ENCODE results near the gene ZNF362.
"Not testable (repeated sequence)": the region's sequence is repeated elsewhere in the genome, so short reads cannot be mapped to it uniquely, and the experiment has no call there.

The ZNF362 gene
- 10.4 to 17.8 reads per million in 2 donors for total RNA-seq

DNA sequence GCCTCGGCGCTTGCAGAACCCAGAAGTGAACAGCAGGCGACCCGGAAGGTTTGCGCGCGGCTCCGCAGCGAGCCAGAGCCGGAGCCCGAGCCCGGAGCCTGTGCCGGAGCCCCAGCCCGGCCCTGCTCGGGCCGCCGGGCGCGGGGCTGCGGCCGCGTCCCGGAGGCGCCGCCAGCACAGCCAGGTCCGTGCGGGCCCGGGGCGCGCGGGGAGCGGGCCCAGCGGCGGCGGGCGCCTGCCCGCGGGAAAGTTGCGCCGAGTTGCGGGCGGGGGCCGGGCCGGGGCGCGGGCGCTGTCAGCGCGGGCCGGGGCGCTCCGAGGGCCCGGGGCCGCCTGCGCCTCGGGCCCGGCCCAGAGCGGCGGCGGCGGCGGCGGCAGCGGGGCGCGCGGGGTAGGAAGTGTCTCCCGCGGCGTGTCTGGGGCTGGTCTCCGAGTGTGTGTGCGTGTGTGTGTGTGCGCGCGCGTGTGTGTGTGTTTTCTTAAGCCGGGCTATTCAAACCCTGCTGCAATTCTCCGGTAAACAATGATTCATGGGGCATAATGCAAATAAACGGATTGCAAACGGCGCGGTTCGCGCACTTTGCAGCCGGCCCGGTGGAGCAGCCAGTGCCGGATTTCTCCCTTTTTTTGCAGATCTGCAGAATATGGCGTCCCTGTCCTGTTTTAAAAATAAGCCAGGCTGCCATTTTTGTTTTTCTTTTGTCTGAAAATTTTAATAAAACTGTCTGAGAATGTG, at the start of gene ZNF362:
TSS of gene ZNF362 (plus strand) at position 22 of the 736 bp plus-strand sequence. CDS start 14,083 bp downstream, outside the sequence.
- peak; percentile 54 for DNase-seq

DNA sequence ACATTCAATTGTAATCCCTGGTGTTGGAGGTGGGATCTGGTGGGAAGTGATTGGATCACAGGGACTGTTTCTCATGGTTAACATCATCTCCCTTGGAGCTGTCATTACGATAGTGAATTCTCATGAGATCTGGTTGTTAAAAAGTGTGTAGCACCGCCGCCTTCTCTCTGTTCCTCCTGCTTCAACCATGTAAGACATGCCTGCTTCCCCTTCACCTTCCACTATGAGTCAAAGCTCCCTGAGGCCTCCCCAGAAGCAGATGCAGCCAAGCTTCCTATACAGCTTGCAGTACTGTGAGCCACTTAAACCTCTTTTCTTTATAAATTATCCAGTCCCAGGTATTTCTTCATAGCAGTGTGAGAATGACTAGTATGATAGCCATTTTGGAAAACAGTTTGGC, 44.3 kb upstream of the ZNF362 start:
- DNase-seq, result no peak

DNA sequence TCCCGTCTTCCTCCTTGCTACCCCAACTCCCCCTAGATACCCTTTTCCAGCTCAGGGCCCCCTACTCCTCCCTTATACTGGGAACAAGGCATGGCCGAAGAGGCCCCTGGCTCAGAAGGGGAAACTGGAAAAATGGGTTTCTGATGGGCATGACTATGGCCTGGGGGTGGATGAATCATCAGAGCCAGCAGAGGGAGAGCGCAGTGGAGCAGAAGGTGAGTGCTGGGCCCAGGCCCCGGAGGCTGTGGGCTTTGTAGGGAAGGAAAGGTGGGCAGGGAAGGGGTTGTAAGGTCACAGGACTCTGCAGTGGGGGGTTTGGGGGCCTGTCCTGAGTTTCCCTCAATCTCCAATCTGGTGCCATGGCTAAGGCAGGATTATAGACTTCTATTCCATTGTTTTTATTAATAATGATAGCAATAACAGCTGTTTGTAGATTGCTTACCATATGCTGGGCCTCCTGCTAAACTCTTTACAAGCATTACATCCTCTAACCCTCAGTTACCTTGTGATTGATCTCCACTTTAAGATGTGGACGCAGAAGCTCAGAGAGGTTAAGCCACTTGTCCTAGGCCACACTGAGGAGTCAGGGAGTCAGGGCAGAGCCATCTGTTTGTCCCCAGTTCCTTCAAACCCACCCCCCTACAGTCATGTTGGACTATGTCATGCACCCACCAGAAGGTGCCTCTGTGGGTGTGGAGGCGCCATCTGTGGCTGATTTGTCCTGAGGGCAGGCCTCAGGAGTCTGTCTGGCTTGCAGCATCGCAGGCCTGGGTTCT, 36.2 kb upstream of the ZNF362 start:
- no peak for DNase-seq

- no peak for DNase-seq
Observed at GRCh38 chr1:33220676-33221384, 35.5 kb upstream of the ZNF362 start.

GRCh38 chr1:33221385-33221758, 34.9 kb upstream of the ZNF362 start:
- no peak for DNase-seq

DNA sequence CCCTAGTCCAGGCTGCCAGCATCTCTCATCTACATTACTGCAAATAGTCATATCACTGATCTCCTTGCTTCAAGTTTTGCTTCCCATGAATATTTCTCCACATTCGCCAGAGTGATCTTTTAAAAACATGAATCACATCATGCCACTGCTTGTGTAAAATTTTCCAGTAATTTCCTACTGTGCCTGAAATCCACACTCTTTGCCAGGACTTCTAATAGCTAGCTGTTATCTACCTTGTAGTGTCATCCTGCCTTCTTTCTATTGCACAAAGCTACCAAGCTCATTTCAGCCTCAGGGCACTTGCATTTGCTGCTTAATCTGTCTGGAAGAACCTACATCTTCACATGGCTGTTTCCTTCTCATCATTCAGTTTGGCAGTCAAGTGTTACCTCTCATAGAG, 33.9 kb upstream of the ZNF362 start:
- no peak for DNase-seq

DNA sequence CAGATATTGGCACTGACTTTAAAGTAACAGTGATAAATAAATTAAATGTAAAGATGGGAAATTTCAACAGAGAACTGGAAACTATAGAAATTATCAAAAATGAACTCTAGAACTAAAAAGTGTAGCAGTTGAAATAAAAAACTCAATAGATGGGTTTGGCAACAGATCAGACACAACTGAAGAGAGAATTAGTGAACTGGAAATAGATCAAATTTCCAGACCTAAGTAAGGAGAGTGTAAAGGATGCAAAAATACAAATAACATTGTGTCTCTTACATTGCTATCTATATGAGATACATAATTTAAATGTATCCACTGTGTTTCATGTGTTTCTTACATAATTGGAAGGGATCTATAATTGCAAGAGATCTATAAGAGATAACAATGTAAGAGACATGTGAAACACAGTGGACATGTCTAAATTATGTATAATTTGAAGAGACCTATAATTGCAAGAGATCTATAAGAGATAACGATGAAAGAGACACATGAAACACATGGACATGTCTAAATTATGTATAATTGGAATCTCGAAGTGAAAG, 32.1 kb upstream of the ZNF362 start:
- no peak for DNase-seq

DNA sequence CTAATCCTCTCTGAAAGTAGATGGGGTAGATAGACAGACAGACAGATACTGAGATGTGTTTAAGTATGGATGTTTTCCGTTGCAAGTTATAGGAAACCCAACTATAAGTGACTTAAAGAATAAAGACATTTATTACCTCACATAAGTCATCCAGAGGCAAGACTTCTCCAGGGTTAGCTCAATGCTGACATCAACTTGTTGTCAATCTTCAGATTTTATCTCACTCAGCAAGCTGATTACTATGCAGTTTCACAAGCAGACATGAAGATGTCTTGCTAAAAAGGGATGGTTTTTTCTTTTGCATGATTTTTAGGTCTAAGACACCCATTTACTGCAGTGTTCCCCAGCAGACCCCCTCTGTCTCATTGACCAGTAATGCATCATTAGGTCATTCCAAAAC, 30.7 kb upstream of the ZNF362 start:
- DNase-seq, result no peak

GRCh38 chr1:33228935-33229487, 27.3 kb upstream of the ZNF362 start:
- no peak for DNase-seq

DNA sequence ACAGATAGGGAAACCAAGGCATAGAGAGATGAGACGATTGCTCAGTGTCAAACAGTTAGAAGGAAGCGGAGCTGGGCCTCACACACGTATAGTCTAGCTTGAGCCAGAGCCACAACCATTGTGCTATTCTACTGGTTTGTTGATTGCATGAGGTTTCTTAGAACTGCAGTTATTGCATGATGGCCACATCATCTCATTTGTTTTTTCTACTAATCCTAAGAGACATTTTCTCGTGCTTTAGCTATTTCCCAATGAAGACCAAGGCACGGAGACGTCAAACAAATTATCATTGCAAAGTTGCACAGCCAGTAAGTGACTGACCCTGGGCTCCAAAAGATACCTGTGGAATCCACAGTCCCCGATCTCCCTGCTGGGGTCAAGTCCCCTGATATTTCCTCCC, 25.1 kb upstream of the ZNF362 start:
- DNase-seq, result no peak

DNA sequence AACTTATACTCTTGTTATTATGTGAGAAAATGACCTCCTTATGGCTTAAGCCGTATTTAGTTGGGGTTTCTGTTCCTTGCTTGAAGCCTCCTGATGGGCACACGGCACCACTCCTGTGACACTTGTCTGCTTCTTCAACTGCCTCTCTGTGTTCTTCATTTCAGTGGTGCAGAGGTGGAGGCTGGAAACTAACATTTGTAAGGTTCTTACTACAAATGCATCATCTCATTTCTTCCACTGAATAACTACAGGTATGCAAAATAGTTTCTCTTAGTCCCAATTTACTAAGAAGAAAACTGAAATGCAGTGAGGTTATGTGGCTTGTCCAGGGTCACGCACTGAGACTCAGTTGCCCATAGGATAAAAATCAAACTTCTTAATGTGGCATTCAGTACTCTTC, 23.6 kb upstream of the ZNF362 start:
- no peak for DNase-seq

DNA sequence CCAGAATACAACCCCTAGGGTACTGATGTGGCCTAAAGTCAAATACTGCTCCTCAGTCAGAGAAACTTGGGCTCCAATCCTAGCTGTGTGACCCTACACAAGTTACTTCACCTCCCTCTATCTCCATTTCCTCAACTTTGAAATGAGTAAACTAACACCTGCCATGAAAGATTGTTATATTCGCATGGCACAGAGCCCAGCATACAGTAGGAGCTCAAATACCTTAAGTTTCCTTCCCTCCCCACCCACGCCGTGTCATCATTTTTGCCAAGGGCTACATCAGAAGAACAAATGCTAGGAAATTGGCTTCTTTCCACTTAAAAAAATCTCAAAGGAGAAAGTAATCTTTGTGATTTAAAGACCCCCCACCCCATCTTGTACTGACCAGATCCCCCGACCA, 22.2 kb upstream of the ZNF362 start:
- DNase-seq, result no peak

DNA sequence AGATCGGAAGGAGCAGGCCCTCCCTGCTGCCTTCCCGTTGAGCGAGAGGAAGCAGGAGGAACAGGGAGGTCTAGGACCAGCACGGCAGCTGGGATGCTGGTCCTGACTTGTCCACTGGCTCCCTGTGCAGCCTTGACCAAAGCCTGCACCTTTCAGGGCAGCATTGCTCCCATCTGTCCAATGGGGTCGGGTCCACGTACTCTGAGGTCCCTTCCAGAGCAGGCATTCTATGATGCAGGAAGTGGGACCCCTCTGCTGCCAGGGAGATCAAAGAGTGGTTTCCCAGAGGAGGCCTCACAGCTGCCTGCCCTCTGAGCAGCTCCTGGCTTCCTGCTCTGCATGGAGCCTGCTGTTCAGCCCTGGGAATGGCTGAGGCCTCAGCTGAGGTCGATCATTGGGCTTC, 21.7 kb upstream of the ZNF362 start:
- DNase-seq, result no peak

GRCh38 chr1:33235521-33235920, 20.8 kb upstream of the ZNF362 start:
- no peak for DNase-seq

GRCh38 chr1:33236498-33236897, 19.8 kb upstream of the ZNF362 start:
- DNase-seq, result no peak

DNA sequence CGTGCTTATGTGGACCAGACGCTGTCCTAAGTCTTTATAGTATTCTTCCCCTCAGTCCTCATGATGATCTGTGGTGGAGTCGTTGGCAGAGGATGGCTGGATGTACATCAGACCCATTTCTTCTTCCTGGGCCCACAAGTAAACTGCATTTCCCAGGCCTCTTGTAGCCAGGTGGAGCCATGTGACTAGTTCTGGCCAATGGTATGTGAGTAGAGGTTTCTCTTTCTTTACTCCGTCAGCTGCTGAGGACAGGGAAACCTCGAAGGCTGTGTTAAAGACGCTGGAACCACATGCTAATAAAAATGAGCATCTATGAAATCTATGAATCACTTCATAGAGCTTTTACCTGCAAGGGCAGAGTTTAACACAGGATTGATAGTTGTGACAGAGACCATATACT, 18.7 kb upstream of the ZNF362 start:
- no peak for DNase-seq

- not testable (repeated sequence) for DNase-seq
Observed at GRCh38 chr1:33238194-33238724, 18.0 kb upstream of the ZNF362 start.

DNA sequence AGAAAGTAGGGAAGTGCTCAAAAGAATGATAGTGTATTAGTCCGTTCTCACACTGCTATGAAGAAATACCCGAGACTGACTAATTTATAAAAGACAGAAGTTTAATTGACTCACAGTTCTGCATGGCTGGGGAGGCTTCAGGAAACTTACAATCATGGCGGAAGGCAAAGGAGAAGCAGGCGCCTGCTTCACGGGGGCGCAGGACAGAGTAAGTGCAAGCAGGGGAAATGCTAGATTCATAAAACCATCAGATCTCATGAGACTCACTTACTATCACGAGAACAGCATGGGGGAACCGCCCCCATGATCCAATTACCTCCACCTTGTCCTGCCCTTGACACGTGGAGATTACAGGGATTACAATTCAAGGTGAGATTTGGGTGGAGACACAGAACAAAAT, 16.9 kb upstream of the ZNF362 start:
- not testable (repeated sequence) for DNase-seq

GRCh38 chr1:33241866-33242265, 14.4 kb upstream of the ZNF362 start:
- no peak for DNase-seq

DNA sequence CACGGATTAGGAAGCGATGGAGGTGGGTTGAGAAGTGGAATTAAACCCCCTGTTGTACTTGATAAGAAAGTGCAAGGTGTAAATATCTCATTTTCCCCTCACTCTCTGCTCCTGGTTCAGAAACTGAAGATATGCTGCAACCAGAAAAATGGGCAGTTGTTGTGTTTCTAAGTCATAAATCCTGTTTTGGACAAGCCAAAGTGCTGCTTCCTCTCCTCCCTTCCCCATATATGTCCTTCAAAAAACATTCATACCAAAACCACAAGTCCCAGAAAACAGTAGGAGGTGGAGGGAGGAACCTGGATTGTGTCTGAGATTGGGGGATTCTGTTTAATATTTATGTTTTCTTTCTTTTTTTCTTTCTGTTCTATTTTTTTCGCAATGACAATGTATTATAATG, 13.6 kb upstream of the ZNF362 start:
- DNase-seq, result no peak

DNA sequence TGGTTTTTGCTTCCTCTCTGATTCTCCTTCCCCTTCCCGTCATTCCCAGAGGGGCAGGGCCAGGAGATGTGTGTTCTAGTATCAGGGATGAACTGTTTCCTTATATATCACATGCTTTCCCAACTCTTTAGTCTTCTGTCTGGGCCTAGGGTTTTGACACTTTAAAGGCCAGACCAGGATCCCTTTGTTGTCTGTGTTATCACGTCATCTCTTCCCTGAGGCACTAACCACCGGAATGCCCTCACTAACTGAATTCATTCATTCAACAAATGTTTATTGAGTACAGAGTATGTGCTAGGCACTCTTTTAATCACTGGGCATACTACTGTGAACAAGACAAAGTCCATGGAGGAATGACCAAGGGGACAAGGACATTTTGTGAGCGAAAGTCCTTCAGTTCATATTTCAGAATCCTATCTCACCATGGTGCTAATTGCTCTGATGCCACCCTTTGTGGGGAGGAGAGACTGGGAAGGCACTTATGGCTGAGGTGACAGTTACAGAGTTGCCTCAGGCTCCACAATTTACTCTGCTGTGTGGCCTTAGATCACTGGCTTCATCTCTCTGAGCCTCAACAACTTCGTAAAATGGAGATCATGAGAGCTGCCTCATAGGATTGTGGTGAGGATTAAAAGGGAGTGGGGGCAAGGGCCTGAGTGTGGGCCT, 12.0 kb upstream of the ZNF362 start:
- no peak for DNase-seq

DNA sequence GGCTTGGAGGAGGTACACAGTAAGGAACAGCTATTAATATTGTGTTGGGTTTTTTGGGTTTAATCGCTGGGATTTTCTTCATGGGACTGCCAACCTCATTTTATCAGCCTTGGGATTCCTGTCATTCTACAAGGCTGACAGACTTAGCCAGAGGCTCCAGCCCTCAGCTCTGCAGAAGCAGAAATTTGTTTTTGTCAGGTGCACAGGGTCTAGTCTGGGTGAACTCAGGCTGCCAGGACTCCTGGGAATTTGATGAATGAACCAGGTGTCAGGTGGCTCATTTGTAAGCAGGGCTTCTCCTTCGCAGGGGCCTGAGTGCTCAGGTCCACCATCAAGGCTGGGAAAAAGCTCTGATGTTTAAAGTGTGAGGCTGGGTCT, 11.5 kb upstream of the ZNF362 start:
- no peak for DNase-seq
